ENCODE results near the gene AK1. TPM values are rescaled to one million over a fixed set of nuclear protein-coding genes. Genes with fewer than 3 reads are reported as not detected.

Gene AK1
- total and polyA plus RNA-seq, 2 of the 13 experiments (the other 11 are each of a cell fraction or from before 2014, with no cell fraction given): 19.1 to 32.8 TPM

DNA sequence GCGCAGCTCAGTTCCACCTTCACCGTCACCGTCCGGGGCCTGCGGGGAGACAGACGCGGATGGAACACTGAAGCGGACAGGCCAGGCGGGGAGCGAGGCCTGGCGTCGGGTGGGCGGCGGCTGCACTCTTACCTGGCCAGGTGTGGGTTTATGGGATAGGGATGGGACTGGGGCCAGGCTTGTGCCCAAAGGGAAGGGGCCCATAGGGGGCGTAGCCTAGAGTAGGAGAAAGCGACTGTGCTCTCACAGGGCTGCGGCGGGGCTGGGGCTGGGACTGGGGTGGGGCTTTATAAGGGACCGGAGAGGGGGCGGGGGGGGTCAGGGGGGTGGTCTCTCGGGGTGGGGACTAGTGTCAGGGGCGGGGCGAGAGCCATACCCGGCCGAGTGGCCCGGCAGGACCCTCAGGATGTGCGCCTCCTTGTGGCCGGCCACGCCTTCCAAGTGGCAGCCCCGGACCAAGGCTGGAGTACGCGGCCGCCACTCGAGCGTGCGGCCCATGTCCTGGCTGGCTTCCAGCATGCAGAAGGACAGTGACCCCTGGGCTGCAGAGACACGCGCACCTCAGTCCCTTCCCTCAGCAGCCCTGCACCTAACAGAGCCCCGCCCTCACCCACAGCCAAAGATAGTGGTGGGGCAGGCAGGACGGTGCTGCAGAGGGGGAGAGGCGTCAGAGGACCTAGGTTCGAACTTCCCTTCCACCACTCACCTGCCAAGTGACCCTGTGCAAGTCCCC is 52.0 kb downstream of the AK1 start (continued):
- TF ChIP-seq FOXK2 (IDR thresholded peaks at IDR 0.05) (no peak), ZNF160 (CRISPR knock-in tag; IDR thresholded peaks at IDR 0.05) (no peak), SATB2 (CRISPR knock-in tag; IDR thresholded peaks at IDR 0.05) (no peak), REPIN1 (CRISPR knock-in tag; IDR thresholded peaks at IDR 0.05; ENCODE audit: borderline replicate concordance, low read depth) (no peak), TAF15 (IDR thresholded peaks at IDR 0.05; ENCODE audit: low read depth, low read length, poor library complexity, severe bottlenecking) (no peak), NCOA2 (CRISPR knock-in tag; IDR thresholded peaks at IDR 0.05) (no peak), ZZZ3 (CRISPR knock-in tag; IDR thresholded peaks at IDR 0.05; ENCODE audit: borderline replicate concordance) (no peak), SMAD3 (CRISPR knock-in tag; IDR thresholded peaks at IDR 0.05) (no peak), SCMH1 (CRISPR knock-in tag; IDR thresholded peaks at IDR 0.05; ENCODE audit: borderline replicate concordance) (no peak), CHCHD3 (CRISPR knock-in tag; IDR thresholded peaks at IDR 0.05) (no peak), ZNF569 (CRISPR knock-in tag; IDR thresholded peaks at IDR 0.05; ENCODE audit: borderline replicate concordance) (no peak), AKAP8 (CRISPR knock-in tag; IDR thresholded peaks at IDR 0.05) (no peak), ZNF510 (CRISPR knock-in tag; IDR thresholded peaks at IDR 0.05; ENCODE audit: low read depth) (no peak), HOXA9 (CRISPR knock-in tag; IDR thresholded peaks at IDR 0.05; ENCODE audit: borderline replicate concordance) (no peak), ZNF121 (CRISPR knock-in tag; IDR thresholded peaks at IDR 0.05) (no peak), ZNF460 (CRISPR knock-in tag; IDR thresholded peaks at IDR 0.05; ENCODE audit: borderline replicate concordance) (no peak), CEBPG (CRISPR knock-in tag; IDR thresholded peaks at IDR 0.05) (no peak)
- TF ChIP-seq, protein P1, sequence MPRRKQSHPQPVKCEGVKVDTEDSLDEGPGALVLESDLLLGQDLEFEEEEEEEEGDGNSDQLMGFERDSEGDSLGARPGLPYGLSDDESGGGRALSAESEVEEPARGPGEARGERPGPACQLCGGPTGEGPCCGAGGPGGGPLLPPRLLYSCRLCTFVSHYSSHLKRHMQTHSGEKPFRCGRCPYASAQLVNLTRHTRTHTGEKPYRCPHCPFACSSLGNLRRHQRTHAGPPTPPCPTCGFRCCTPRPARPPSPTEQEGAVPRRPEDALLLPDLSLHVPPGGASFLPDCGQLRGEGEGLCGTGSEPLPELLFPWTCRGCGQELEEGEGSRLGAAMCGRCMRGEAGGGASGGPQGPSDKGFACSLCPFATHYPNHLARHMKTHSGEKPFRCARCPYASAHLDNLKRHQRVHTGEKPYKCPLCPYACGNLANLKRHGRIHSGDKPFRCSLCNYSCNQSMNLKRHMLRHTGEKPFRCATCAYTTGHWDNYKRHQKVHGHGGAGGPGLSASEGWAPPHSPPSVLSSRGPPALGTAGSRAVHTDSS (CRISPR knock-in tag; conservative IDR thresholded peaks at IDR 0.05): no peak
- TF ChIP-seq, protein P2, sequence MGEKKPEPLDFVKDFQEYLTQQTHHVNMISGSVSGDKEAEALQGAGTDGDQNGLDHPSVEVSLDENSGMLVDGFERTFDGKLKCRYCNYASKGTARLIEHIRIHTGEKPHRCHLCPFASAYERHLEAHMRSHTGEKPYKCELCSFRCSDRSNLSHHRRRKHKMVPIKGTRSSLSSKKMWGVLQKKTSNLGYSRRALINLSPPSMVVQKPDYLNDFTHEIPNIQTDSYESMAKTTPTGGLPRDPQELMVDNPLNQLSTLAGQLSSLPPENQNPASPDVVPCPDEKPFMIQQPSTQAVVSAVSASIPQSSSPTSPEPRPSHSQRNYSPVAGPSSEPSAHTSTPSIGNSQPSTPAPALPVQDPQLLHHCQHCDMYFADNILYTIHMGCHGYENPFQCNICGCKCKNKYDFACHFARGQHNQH (CRISPR knock-in tag; IDR thresholded peaks at IDR 0.05): no peak
- TF ChIP-seq, protein P3, sequence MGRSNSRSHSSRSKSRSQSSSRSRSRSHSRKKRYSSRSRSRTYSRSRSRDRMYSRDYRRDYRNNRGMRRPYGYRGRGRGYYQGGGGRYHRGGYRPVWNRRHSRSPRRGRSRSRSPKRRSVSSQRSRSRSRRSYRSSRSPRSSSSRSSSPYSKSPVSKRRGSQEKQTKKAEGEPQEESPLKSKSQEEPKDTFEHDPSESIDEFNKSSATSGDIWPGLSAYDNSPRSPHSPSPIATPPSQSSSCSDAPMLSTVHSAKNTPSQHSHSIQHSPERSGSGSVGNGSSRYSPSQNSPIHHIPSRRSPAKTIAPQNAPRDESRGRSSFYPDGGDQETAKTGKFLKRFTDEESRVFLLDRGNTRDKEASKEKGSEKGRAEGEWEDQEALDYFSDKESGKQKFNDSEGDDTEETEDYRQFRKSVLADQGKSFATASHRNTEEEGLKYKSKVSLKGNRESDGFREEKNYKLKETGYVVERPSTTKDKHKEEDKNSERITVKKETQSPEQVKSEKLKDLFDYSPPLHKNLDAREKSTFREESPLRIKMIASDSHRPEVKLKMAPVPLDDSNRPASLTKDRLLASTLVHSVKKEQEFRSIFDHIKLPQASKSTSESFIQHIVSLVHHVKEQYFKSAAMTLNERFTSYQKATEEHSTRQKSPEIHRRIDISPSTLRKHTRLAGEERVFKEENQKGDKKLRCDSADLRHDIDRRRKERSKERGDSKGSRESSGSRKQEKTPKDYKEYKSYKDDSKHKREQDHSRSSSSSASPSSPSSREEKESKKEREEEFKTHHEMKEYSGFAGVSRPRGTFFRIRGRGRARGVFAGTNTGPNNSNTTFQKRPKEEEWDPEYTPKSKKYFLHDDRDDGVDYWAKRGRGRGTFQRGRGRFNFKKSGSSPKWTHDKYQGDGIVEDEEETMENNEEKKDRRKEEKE (IDR thresholded peaks at IDR 0.05): no peak
- TF ChIP-seq, protein P4, sequence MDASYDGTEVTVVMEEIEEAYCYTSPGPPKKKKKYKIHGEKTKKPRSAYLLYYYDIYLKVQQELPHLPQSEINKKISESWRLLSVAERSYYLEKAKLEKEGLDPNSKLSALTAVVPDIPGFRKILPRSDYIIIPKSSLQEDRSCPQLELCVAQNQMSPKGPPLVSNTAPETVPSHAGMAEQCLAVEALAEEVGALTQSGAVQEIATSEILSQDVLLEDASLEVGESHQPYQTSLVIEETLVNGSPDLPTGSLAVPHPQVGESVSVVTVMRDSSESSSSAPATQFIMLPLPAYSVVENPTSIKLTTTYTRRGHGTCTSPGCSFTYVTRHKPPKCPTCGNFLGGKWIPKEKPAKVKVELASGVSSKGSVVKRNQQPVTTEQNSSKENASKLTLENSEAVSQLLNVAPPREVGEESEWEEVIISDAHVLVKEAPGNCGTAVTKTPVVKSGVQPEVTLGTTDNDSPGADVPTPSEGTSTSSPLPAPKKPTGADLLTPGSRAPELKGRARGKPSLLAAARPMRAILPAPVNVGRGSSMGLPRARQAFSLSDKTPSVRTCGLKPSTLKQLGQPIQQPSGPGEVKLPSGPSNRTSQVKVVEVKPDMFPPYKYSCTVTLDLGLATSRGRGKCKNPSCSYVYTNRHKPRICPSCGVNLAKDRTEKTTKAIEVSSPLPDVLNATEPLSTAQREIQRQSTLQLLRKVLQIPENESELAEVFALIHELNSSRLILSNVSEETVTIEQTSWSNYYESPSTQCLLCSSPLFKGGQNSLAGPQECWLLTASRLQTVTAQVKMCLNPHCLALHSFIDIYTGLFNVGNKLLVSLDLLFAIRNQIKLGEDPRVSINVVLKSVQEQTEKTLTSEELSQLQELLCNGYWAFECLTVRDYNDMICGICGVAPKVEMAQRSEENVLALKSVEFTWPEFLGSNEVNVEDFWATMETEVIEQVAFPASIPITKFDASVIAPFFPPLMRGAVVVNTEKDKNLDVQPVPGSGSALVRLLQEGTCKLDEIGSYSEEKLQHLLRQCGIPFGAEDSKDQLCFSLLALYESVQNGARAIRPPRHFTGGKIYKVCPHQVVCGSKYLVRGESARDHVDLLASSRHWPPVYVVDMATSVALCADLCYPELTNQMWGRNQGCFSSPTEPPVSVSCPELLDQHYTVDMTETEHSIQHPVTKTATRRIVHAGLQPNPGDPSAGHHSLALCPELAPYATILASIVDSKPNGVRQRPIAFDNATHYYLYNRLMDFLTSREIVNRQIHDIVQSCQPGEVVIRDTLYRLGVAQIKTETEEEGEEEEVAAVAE (CRISPR knock-in tag; IDR thresholded peaks at IDR 0.05; ENCODE audit: borderline replicate concordance): no peak

All from HepG2 (cell line).